AG04449 (cell line): ENCODE results near the gene ABLIM2.

Source experiments
- CTCF ChIA-PET: fragments of 350-600 bp; formaldehyde crosslinking; extraction: SDS; loops from one replicate; lab custom pipeline; 2021; ENCODE audit warnings: antibody characterized with exemption; lab: Yijun Ruan, JAX
- POLR2A ChIA-PET: fragments of 400-600, 350-600 bp; formaldehyde crosslinking; extraction: SDS; loops from one replicate; lab custom pipeline; 2020; ENCODE audit warnings: antibody characterized with exemption, inconsistent platforms; lab: Yijun Ruan, JAX
- DNase-seq: peaks from one replicate; pipeline ENCODE4 v3.0.0-alpha.2; 2010; ENCODE audit warnings: low read depth, low spot score
- H3K4me3 ChIP-seq: 2 replicates; pipeline ENCODE4 v1.5.1; 2011; ENCODE audit warnings: low read depth, mild to moderate bottlenecking, control low read depth, low read length
- TF ChIP-seq, protein P1 (sequence below): IDR thresholded peaks from one replicate; pipeline ENCODE4 v1.5.1; 2011; ENCODE audit warnings: mild to moderate bottlenecking, moderate library complexity, low read length, control low read depth, inconsistent platforms; ENCODE audit not compliant: insufficient read depth; ENCODE audit errors: missing control alignments

Gene ABLIM2

DNA sequence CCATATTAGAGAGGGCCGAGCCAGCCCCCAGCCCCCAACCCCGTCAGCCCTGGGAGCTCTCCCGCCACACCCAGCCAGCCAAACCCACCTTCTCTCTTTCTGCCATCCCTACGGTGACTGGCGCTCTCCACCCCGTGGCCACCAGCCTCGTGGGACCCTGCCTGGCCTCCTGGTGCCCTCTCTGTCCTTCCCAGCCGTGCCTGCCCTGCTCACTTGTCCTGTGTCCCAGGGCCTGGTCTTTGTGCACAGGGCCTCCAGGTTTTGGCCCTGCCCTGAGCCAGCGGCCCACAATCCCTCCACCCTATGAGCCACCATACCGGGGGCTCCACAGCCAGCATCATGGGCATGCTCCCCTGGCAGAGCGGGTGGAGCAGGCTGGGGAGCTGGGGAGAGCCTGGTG is 77.4 kb downstream of the ABLIM2 start:
- POLR2A ChIA-PET, result no interaction called here
- TF ChIP-seq, protein P1, sequence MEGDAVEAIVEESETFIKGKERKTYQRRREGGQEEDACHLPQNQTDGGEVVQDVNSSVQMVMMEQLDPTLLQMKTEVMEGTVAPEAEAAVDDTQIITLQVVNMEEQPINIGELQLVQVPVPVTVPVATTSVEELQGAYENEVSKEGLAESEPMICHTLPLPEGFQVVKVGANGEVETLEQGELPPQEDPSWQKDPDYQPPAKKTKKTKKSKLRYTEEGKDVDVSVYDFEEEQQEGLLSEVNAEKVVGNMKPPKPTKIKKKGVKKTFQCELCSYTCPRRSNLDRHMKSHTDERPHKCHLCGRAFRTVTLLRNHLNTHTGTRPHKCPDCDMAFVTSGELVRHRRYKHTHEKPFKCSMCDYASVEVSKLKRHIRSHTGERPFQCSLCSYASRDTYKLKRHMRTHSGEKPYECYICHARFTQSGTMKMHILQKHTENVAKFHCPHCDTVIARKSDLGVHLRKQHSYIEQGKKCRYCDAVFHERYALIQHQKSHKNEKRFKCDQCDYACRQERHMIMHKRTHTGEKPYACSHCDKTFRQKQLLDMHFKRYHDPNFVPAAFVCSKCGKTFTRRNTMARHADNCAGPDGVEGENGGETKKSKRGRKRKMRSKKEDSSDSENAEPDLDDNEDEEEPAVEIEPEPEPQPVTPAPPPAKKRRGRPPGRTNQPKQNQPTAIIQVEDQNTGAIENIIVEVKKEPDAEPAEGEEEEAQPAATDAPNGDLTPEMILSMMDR, result no peak
- CTCF ChIA-PET, result no interaction called here

DNA sequence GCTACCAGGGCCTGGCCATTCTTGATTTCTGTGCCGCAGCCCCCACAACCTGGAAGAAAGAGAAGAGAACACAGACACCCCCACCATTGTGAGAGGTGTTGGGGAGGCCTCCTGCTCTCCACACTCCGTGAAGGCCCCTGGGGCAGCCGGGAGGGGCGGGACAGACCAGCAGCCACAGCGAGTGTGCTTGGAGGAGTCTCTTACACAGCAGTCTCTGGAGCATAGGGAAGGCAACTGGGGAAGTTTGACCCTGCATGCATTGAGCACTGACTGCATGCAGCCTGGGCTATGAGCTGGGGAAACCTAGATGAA is 77.9 kb downstream of the ABLIM2 start:
- POLR2A ChIA-PET, result no interaction called here
- CTCF ChIA-PET, result no interaction called here

More for the DNA sequence above, 77.4 kb downstream of the ABLIM2 start:
- no peak overlapping the region for H3K4me3 ChIP-seq
- no peak for DNase-seq

DNA sequence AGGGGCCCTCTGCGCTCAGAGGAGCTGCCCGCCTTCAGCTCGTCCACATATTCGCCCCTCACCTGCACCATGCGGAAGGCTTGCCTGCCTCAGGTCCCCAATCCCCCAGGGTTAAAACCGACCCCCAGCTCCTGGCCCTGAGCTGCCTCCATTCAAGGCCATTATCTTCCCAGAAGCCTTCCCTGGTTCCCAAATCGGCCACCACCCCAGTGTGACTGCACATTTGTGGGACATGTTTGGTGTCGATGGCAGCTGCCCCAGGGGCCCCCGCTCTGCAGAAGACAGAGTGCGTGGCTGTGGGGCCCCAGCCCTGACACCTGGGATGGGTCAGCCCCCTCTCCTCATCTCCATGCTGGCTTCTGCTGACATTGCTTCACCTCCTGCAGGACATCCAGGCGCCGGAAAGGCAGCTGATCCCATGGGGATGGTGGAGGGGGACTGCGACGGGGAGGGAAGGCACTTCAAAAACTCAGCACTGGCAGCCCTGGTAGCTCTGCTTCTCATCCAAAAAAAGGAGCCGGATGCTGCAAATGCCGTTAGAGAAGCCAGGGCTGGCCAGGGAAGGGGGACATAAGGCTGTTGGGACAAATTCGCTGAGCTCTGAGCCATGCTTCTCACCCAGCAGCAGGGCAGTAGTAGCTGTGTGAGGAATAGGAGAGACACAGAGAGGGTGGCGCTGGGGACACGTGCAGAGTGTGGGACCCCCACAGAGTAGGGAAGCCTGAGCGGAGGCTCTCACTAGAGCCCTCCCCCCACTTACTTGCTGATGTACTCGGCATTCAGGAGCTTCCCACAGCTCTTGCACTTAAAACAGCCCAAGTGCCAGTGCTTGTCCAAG is 78.5 kb downstream of the ABLIM2 start:
- ChIA-PET POLR2A (no interaction called here), CTCF (no interaction called here)
- H3K4me3 ChIP-seq, result no peak overlapping the region
- TF ChIP-seq, protein P1, result no peak
- no peak for DNase-seq

More for the DNA sequence above, 77.9 kb downstream of the ABLIM2 start:
- no peak overlapping the region for H3K4me3 ChIP-seq
- TF ChIP-seq, protein P1, result no peak
- no peak for DNase-seq

DNA sequence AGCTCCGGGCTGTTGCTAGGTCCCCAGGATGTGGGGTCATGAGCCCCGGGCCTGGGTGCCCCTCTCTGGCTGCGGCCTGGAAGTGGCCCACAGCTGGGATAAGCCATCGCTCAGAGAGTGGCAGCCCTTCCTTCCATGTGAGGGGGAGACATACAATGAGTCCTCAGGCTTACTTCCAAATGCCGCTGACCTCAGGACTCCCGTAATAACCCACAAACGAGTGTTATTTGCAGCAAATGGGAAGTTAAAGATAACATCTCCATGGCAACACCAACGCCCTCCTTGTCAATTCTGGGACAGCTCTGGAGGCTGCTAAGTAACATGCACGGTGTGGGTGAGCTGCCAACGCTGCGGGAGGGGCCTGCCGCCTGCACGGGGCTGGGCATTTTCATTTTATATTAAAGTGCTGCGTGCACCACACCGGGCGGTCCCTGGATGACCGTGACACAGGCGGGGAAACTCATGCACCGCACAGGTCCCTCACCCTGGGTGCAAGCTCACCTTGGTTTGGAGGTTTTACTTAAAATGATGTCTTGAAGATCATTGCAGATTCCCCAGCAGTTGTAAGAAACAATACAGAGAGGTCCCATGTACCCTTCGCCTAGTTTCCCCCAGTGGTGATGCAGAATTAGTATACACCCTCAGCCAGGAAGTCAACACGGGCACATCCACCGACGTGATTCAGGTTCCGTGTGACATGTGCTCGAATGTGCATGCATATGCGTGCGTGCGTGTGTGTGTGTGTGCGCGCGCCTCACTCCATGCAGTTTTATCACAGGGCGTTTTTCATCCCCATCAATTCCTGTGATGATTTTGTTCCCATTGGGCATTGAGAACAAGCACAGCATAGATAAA is 79.4 kb downstream of the ABLIM2 start:
- no peak overlapping the region for H3K4me3 ChIP-seq
- ChIA-PET POLR2A (no interaction called here), CTCF (no interaction called here)
- no peak for DNase-seq
- TF ChIP-seq, protein P1, result no peak

DNA sequence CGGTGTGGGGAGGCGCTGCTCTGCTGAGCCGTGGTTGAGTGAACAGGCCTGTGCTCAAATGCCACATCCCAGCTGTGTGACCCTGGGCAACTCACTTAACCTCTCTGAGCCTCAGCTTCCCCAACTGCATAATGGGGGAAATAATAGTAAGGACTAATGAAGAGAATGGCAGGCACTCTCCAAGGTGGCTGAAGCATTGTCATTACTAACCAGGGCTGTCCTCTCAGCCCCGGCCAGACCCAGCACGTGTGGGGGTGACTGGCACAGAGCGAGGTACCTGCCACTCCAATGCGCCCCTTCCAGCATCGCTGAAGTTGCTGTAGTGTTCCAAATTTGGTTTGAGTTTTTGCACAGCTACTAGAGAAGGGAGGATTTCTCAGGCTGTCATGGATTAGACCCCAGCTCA is 80.0 kb downstream of the ABLIM2 start:
- CTCF ChIA-PET, result no interaction called here
- POLR2A ChIA-PET, result no interaction called here
- no peak overlapping the region for H3K4me3 ChIP-seq
- DNase-seq, result no peak
- TF ChIP-seq, protein P1, result no peak

DNA sequence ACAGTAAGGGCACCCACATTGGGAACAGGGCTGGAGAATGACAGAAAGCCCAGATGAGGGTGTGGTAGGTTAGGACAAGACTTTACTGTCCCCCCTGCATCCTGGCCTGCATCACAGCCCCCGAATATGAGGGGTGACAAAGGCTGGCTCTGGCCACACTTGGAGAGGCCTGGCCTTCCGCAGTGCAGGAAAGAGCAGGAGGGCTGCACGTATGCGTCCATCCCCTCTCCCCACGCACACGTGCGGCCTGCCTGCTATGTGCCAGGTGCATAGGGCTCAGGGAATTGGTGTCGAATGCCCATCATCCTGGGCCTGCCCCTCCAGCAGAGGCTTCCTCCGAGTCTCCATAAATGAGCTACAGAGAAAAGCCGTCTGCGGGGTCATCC is 80.5 kb downstream of the ABLIM2 start:
- H3K4me3 ChIP-seq, result no peak overlapping the region
- TF ChIP-seq, protein P1, result no peak
- CTCF ChIA-PET, result no interaction called here
- no peak for DNase-seq
- POLR2A ChIA-PET, result no interaction called here
